Suppressor macrophage (primary cell): ENCODE results near the gene NUFIP1.
"Not testable (repeated sequence)": the region's sequence is repeated elsewhere in the genome, so short reads cannot be mapped to it uniquely, and the experiment has no call there.

Experiments
- DNase-seq, 4 experiments: peaks; one replicate each; pipeline ENCODE4 v3.0.0-alpha.2; 2020 to 2022

Gene NUFIP1

DNA sequence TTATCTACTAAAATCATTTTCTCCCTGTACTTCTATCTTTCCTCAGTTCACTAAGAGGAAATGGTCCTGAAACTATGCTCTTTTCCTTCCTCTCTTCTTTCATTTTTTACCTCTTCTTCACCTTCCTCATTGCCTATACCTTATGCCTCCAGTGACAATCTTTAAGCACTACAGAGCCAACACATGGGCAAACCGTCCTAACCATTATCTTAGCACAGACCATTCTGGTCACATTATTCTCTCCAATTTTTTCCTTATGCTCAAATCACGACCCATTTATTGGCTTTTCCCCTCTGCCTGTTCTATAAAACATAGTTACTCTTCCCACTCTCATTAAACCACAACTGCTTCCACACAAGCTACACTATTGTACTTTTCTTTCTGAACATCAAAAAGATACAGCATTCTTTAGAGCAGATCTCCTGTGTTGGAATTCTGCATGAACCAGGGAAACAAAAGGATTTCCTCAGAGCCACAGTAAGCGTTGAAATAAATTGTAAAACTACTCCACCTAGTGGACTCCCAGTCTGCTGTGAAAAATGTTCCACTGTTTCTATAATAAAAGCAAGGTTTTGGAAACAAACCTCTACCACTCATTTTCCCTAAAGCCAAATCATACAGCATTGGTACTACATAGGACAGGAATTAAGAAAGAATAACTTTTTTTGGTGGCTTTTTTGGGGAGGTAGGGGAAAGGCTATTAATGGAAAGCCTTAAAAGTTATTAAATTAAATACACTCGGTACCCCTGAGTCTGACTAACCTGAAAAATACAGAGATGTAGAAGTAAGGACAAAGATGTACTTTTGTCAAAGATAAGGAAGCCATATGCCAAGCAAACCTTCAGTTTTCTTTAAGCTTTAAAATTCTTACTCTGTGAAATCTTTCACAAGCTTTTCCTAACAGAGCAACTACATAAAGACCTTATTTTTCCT, 19.5 kb downstream of the NUFIP1 start:
- DNase-seq = peak; percentile 45 to 75 (median 60)

DNA sequence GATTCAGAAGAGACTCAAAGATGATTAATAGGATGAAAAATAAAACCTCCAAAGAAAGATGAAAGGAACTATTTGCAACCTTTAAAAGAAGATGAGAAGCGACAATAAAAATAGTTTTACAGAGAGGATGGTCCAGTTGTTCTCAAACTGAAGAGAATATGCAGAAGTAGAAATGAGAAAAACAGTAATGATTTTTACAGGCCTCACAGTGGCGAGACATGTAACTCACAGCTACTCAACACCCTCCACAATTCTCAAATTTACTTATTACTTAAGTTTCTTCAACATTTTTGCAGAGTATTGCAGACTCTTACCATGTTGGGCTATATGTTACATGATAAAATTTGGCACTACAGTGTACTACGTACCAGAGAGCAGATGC, 20.8 kb downstream of the NUFIP1 start:
- no peak for DNase-seq

DNA sequence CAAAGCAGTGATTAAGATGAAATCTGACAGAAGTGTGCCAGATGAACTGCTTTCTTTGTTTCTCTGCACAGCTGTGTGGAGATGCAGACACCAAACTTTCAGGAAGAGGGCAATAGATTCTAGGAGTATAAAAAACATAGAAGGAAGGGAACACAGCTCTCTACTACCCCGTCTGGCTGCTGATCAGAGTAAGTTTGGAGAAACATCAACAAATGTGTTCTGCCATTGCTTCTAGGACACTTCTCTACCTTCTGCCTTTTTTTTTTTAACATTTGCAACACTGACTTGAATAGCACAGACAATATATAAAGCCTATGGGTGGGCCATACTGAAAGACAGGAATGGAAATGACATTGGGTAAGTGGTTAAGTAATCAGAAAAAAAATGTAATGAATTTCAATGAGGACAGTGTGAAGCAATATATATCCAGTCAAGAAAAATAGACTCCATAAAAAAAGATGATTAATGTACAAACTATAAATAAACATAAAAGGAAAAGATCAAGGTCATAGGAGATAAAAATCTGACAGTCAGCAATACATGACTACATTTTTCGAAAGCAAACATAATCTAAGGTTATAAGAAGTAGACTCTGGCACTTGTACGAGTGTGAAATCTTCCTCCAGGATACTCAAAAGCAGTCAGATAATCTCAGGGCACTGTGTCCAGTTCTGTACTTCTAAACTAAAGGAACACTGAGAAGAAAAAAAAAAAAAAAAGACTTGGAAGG, 21.4 kb downstream of the NUFIP1 start:
- no peak for DNase-seq

DNA sequence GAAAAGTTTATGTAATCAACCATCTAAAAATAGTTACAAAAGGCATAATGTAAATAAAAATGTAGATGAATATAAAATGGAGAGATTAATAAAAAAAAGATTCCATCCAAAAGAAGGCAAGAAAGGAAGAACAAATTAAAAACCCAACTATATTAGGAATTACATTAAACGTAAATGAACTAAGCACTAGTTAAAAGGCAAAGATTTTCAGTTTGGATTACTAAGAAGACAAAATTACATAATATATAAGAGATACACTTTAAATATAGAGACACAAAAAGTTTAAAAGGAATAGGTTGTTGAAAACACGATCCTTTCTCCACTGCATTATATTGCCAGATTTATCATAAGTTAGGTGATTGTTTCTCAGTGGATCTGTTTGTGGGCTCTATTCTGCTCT, 27.3 kb downstream of the NUFIP1 start:
- no peak for DNase-seq

DNA sequence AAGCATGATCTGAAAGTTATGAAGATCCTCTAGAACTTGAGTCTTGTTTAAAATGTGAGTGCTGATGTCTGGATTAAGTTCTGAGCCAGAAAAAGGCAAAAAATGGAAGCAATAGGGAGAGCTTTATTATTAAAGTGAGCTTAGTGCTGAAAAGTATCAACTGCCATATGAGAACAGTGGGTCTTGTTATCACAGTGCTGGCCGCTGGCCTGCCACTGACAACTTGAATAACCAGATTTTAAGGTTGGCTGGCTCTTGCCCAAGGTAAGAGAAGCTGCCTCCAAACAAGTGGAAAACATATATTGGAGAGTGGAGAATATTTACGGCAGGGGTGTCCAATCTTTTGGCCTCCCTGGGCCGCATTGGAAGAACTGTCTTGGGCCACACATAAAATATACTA, 33.9 kb downstream of the NUFIP1 start:
- no peak for DNase-seq

DNA sequence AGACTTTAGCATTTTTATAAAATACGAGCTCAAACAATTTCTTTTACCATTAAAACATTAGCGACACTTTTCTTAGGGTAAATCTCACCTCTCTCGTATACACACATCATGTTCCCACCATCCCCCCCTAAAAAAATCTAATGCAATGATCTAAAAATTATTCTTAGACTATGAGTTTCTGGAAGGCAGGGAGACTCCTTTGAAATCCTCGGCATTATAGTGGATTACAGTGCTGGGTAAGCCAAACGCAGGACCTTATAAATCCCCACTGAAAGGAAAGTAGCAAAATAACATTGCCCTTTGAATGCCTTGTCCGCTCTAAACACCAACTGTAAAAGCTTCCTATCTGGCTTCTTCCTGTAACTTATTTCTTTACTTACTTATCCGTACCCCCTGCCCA, 35.0 kb downstream of the NUFIP1 start:
- DNase-seq = no peak

DNA sequence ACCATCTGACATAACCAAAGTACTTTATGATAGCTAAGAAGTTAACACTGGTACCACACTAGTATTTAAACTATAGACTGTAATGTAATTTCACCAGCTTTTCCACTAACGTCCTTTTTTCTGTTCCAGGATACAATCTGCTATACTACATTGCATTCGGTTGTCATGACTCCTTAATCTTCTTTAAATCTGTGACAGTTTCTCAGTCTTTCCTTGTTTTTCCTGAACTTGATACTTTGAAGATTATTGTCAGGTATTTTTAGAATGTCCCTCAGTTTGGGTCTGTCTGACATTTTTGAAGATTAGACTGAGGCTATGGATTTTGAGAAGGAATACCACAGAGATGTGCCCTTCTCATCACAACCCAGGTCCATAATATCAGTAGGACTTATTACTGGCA, 36.6 kb downstream of the NUFIP1 start:
- no peak for DNase-seq

DNA sequence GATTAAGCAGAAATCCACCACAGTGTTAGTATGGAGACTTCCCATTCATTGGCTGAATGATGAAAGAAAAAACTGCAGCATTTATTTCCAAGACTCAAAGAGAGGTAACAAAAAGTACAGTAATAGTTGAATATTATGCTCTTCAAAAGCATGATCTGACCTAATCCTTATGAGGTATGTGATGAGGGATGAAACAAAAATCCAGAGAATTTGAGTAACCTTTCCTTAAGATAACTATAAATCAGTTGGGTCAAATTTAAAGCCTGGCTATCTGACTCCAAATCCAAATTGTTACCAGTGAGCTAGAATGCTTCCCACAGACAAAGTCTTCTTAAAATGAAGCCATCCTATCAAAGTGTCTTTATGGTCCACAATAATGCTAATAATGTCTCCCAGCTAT, 38.1 kb downstream of the NUFIP1 start:
- no peak for DNase-seq

DNA sequence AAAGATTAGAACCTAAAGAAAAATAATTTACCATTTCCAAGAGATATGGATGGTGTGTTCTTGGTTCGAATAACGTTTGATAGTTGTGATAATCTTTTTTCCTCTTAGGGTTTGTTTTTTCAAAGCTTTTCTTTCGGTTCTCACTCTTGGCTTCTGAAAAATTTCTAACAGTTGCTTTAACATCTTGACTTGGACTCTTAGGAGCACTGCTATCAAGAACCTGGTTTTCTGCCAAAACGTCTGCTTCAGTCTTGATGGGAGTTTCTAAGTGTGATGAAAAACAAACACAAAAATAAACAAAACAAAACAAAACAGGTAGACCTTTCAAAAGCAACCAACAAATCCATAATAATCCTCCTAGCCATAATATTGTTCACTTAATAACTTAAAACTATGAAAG, 45.9 kb downstream of the NUFIP1 start:
- DNase-seq = not testable (repeated sequence)

DNA sequence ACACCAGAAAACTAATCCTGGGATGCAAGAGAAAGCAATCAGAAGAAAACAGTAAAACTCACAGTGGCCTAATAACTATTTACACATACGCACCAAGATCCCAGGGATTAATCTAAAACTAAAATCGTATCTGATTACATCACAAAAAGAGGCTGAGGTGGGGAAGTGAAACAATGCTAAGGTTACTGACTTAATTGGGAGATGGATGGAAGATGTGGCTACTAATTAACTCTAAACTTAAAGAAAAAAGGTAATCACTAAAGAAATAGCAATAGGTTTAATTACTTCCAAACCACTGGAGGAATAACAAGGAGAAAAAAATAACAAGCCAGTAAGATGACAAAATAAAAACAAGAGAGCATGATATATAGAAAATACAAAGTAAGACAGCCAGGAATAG, 50.4 kb downstream of the NUFIP1 start:
- no peak for DNase-seq

DNA sequence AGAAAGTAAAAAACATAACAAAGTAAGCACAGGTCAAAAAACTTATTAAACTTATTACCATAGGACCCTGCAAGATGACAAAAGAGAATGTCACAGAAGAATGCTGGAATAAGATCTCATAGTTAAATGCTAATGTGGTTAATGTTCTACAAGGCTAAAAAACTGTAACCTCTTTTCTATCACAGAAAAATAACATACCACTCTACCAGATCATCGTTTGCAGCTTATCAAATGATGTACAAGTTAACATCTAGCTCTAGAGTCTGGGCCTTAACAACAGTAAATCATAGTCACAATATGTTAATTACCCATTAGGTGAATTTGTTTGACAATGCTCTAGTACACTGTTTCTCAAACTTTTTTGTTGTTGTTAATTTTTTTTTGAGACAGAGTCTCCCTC, 53.0 kb downstream of the NUFIP1 start:
- DNase-seq = no peak

DNA sequence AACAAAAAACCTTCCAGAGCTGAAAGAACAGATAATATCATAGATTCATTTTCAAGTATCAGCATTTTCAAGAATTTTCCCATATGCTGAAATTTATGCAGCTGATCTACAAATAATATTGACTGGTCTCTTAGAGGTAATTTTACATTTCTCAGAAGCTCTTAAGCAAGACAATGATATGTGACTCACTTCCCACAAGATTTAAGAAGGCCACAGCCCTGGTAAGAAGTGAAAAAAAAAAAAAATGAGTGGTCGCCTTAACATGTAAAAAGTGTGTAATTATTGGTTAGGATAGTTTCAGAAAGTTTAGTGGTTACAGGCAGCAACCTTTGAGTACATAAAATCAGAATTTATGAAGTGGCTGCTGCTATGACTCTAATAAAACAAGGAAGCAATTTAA, 54.5 kb downstream of the NUFIP1 start:
- peak in 2 of 4 experiments; percentile 34 to 49 for DNase-seq

DNA sequence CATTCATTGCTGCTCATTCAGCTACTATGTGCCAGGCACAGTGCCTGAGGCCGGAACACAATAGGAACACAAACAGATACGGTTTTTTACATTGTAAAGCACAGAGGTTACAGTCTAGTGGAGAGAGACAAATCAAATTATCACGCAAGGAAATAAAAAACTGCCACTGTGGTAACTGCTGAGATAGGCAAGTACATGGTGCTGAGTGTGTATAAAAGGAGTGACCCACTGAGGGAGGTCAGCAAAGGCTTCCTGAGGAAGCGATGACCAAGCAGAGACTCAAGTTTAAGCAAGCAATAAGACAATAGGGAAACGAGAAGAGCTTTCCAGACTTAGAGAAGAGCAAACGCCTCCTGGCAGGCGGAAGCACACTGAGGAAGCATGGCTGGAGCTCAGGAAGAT, 56.4 kb downstream of the NUFIP1 start:
- peak; percentile 81 to 95 (median 88) for DNase-seq

DNA sequence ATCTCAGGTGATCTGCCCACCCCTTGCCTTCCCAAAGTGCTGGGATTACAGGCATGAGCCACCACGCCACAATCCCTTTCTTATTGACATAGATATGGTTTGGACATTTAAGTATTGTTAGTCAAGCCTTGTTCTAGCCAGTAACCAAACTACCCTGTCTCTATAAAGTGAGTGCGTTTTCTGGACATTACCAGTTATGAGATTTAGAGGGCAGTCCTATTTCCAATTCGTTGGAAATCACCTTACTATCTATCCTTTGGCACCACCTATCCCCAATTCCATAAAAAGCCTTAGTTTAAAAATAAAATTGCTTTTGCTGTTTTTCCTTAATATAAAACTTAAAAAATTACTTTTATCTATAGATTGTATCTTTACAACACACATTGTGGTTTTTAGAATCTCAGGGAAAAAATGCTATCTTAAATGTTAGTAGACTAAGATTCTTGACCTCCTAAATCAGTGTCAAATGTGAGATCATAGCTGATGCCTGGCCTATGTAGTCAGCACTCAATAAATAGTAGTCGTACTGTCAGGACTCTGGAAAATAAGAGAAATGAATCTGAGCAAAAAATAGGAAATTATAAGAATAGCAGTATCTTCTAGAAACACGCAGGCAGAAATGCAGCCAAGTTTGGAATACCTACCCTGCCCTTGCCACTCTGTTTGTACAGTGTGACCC, 57.0 kb downstream of the NUFIP1 start:
- DNase-seq = peak in 3 of 4 experiments; percentile 9 to 61 (median 50)

DNA sequence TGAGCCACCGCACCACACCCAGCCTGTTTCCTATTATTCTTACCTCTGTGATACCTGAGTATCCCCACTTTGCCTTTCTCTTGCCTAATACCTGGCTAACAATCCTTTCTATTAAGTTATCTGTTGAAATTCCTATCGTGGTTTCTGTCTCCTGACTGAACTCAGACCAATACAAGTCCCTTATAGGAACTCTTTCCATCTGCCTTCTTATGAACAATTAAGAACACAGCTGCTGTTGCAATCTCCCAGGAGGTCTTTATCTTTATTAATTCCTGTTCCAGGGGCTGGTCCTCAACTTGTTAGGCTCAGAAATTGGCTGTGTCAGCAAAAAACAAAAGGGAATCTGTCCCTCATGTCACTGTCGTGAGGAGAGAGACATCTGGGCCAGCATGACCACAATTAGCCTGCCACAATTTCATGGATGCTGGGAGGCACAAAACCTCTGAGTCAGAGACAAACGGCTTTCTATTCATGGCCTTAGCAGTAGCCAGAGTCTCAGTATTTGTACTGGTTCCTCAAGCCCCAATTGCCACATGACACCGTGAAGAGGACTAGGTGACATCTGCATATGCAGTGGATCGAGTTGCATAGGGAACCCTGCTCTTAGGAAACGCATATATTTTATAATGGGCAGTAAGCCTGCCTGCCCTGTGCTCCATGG, 58.2 kb downstream of the NUFIP1 start:
- DNase-seq = peak; percentile 49 to 77 (median 55)

DNA sequence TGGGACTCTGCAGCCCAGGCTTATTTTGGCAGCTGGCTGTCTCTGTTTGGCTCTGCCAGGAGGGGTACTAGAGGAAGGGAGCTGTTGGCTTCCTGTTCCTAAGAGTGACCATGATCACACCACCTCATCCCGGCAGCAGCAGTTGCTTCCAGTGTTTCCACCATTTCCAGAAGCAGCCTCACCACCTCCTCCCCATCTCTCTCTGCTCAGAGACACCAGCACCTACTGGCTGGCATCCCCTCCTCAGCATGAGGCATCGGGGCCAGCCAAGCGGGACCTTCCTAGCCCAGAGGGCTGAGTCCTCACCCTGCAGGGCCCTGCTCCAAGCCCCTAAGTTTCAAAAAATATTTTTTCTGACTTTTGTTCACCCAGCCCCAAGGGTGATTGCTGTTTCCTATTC, 59.0 kb downstream of the NUFIP1 start:
- DNase-seq = peak in 1 of 4 experiments; percentile 5

DNA sequence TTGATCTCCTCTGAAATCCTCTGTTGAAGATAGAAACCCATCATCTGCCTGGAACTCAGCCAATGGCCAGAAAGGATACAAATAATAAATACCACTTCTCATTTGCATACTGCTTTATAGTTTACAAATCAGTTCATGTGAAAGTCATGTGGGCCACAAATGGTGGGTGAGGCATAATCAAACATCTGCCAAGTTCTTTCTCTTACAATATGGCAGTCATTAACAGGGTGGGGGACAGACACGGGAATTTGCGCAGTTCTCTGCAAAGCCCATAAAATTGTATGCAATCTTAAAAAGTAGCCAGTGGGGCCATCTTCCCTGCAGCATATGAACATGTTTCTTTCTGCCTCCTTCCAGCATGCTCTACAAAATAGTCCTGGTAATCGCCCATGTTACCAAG, 59.6 kb downstream of the NUFIP1 start:
- no peak for DNase-seq

DNA sequence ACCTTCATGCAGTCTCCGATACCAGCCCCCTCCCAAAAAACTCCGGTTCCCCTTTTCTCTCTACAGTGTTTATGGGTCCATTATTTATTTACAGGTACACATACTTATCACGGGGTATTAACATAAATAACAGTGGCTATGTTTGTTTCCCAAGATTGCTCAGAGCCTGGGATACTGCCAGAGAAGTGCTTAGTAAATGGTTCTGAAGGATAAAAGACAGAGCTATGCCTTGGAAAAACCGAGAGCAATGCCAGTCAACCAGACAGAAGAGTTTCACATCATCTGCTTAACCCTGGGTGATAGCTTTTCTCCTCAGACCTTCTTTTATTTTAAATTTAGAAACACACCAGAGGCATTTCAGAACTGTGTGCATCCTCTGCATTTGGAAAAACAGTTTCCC, 61.3 kb downstream of the NUFIP1 start:
- no peak for DNase-seq

DNA sequence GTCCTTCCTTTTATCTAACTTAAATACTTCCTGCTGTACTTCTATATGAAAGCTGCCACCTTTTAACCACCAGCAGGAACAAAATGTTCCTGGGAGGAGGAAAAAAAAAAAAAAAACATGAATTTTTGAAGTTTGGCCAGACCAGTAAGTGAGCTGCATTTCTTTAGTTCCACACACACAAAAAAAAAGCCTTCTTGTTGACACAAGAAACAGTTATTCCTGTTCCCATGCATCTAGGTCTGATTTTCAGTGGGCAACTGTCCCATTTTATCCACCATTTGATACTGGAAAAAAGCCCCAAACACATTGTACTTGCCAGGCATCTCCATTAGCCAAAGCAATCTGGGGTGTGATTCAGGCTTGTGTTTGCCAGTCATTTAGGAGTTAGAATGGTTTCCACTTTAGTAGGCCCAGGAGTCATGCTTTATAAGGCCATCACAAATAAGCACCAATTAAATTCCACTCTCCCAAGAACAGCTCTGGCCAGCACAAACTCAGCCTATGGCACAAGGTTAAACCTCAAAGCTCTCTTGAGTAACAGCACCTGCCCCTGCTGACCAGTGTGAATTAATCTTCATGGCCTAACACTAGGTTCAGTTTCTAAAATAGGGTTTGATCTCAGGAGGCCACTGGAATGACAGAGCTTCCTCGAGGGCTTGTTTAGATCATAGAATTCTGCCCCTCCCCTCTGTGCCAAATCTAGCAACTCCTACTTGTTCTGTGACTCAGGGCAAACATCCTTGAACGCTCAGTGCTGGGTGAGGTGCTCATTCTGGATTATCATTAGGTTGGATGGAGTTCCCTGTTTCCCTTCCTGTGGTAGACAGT, 67.1 kb downstream of the NUFIP1 start:
- peak; percentile 19 to 69 (median 33) for DNase-seq

DNA sequence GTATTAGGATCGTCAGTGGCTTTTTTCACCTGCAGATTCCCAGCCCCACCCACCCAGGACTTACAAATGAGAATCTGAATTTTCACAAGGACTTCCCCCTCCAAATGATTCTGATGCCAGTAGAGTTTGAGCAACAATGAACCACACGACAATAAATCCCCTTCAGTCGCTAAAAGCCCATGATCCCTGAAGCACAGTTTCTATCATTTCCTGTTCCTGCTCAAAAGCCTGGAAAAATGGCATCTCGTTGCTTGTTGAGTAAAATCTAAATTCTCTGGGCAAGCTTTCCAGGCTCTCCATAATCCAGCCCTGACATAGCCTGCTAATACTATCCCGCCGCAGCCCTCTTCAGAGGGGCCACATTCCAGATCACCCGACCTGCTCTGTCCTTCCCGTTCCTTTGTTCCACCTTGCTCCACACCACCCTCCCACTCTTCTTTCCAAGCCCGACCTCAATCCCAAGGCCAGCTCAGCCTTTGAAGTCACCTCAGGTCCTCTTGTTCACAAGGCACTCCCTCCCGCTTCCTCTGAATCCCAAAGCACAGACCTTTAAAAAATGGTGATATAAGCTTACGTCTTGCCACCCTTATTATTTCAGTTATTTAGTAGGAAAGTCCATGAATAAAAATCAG, 67.9 kb downstream of the NUFIP1 start:
- DNase-seq = no peak

DNA sequence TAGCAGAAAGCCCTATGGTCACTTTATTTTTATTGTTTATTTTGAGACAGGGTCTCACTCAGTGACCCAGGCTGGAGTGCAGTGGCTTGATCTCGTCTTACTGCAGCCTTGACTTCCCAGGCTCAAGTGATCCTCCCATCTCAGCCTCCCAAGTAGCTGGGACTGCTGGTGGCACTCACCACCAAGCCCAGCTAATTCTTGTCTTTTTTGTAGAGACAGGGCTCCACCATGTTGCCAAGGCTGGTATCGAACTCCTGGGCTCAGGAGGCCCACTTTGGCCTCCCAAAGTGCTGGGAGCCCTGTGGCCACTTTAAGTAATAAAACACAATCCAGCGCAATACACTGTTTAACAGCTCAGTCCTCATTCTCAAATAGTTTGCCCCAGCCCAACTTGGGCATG, 69.3 kb downstream of the NUFIP1 start:
- no peak for DNase-seq
